NCI-H187 (cell line): ENCODE measurements around the gene USP20.

Experiments
- DNase-seq, 2 experiments: peaks; one replicate each; lab custom pipeline; 2025; lab: John Stamatoyannopoulos, UW

The USP20 gene

DNA sequence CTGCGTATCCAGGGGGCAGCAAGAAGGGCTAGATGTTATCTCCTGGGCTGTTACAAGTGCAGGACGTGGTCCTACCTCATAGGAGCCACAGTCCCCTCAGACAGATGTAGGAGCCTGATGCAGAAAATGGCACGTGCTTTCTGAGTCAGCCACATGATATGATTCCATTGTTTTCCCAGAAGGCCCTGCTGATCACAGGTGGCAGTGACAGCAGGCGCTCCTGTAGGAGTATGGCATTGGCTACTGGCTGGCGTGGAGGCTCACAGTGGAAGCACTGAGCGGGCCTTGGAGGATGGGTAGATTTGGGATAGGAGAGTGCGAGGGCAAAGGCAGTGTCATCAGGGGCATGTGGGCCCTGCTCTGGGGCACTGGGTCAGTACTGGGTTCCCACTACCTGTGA, 21.9 kb downstream of the USP20 start:
- DNase-seq, result no peak

DNA sequence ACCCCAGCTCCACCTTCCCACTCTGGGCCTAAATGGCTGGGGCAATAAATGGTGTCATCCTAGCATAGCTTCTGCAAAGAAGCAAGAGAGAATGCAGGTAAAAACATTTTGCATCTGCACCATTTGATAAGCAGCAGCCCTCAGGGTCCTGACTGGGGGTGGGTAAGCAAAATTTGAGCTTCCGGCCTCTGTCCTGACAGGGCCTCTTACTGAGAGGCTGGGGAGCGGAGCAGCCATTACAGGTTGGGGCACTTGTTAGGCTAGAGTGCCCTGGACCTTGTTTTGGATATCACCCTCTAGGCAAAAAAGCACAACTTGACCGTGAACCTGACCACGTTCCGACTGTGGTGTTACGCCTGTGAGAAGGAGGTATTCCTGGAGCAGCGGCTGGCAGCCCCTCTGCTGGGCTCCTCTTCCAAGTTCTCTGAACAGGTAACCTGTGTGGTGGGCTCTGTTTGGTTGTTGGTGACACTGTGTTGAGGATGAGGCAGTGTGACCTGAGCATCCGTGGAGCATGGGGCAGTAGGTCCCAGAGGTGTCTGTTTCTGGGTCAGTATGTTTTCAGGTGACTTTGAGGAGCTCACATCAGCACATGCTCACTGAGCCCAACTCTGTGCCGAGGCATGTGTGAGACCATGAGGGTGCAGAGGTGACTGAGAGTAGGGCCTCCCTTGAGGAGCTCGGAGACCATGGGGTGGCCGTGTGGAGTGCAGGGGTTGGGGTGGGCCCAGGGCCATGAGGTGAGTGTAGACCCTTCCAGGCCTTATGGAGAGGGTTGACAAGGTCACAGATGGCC, 23.1 kb downstream of the USP20 start:
- DNase-seq, result no peak

- no peak for DNase-seq
Measured at GRCh38 chr9:129860653-129861446, 25.6 kb downstream of the USP20 start.

GRCh38 chr9:129861447-129861827, 26.2 kb downstream of the USP20 start:
- no peak for DNase-seq

GRCh38 chr9:129863059-129863690, 27.9 kb downstream of the USP20 start:
- no peak for DNase-seq

- no peak for DNase-seq
Measured at GRCh38 chr9:129864991-129865647, 29.9 kb downstream of the USP20 start.

DNA sequence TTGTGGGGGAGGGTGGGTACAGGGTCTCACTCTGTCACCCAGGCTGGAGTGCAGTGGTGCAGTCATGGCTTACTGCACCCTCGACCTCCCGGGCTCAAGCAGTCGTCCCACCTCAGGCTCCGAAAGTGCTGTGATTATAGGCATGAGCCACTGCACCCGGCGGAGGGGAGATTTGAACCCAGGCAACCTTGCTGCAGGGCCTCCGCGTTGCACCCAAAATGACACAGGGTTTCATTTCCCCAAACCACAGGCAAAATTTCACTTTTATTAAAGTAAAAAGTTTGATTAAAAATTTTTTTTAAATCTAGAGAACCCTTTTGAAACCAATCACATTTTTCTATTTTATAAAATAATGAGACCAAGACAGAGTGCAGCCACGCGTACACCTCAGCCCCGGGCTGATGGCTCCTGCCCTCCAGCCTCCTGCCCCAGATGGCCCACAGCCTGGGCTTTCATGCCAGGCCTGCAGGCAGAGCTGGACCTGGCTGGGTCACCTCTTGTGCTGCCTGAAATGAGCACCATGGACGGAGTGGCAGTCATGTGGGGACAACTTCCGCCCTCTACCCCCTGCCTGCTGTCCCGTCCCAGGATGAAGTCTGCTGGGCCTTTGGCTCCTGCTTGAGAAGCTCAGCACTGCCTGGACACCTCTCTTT, 30.5 kb downstream of the USP20 start:
- DNase-seq, result no peak

DNA sequence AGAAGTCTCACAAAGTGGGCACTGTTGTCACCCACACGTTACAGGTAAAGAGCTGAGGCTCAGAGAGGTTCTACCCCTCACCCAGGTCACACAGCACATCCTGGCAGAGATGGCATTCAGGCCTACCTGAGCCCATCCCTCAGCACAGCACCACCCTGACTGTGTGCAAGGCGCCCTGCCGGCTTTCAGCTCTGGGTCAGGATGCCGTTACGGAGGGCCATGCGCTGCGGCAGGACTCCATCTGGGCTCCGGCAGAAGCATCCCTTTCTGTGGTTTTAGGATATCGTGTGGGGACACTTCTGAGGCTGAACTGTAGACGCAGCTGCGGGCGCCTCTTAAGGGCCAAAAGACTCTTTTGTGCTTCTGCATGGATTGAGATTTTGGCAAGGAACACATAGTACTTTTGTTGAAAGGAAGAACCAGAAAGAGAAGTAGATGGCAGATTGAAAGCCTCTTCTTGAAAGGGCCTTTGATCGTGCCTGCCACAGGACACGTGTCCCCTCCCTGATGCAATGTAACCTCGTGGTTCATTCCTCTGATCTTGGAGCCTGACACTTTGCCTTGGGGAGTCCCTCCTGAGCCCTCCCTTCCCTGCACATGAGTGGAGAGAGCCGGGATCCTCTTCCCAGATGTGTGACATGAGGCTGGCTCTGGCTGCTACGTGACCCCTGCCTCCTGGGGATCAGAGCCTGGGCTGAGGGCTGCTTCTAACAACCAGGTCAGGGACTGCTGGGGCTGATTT, 31.3 kb downstream of the USP20 start:
- no peak for DNase-seq

DNA sequence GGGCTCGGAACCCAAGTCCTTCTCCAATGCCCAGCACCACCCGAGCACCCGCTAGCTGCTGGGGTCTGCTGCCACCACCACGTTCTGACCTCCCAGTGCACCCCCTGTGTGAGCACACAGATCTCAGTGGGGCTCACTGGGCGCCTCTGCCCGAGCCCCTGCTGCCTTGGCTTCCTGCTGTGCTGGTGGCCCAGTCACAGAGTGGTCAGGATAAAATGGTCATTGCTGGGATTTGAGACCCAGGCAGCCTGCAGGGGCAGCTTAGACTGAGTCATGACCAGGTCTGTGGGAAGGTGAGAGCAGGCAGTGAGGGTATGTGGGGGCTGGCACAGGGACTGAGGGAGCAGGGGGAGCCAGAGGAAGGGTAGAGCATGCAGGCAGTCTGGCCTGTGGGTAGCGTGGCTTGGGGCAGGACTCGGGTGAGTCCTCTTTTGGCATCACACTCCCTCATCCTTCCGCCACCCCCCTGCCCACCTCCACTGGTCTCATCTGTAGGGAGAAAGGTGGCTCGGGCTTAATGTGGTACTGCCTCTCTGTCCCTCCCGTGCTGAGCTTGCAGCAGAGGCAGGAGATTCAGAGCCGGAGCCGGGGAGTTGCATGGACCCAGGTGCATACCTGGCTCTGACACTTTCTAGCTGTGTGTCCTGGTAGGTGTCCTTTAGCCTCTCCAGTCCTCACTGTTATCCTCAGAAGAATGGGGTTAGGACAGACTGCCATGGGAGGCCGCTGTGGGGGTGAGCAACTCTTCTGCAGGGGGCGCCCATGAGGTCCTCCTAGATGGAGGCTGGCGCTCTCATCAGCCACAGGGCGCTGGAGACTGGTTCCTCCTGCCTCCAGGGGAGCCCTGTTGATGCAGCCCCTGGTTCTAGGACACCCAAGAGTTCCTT, 32.1 kb downstream of the USP20 start:
- DNase-seq, result no peak

GRCh38 chr9:129868023-129868871, 33.0 kb downstream of the USP20 start:
- no peak for DNase-seq

DNA sequence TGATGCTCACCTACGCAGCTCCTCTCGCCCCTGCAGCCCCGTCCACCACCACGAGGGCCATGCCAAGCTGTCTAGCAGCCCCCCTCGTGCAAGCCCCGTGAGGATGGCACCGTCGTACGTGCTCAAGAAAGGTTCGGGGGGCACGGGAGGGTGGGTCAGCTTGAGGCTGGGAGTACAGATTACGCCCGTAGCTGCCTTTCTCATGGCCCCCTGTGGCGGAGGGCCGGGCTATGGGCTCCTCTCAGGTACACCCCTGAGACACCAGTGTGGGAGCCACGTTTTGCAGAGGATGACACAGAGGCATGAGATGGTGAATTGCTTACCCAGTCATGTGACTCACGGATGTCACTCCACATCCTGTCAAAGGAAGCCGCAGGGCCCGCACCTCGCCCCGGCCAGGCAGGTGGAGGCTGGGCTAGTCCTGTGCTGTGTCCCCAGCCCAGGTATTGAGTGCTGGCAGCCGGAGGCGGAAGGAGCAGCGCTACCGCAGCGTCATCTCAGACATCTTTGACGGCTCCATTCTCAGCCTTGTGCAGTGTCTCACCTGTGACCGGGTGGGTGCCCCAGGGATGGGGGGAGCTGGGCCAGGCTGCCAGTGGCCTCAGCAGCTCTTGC, 33.7 kb downstream of the USP20 start:
- DNase-seq, result no peak

DNA sequence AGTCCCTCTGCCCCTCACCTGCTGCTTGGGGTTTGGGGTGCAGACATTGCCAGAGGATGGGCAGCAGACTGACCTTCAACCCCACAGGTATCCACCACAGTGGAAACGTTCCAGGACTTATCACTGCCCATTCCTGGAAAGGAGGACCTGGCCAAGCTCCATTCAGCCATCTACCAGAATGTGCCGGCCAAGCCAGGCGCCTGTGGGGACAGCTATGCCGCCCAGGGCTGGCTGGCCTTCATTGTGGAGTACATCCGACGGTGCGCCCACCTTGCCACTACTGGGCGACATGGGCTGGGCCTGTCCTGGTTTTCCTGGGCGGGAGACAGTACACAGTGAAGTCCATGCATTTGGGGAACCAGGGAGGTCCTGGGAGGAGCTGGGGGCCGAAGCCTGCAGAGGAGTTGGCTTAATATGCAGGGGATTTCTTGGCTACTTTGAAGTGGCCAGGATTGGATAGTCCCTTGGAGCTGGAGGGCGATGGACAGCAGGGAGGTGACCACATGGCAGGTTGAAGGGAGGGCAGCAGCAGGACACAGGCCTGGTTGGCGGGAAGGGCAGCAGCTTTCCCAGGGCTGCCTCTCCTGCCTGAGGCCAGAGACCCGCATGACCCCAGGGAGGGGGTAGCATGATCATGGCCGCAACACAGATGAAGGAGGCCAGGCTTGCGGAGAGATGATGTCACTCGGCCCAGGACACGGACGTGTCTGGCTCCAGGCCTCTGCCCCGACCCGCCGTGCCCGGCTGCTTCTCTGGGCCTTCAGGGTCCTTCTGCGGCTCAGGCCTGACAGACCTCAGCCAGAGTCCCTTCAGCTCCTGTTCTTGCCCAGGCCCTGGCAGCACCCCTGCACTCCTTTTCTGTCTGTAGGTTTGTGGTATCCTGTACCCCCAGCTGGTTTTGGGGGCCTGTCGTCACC, 34.6 kb downstream of the USP20 start:
- no peak for DNase-seq

GRCh38 chr9:129871046-129871445, 35.8 kb downstream of the USP20 start:
- DNase-seq, result no peak

GRCh38 chr9:129873563-129874190, 38.4 kb downstream of the USP20 start:
- no peak for DNase-seq

GRCh38 chr9:129874261-129875101, 39.2 kb downstream of the USP20 start:
- DNase-seq, result no peak

GRCh38 chr9:129875181-129875611, 39.9 kb downstream of the USP20 start:
- DNase-seq, result no peak
